ENCODE results near the gene KLF17.

DNA sequence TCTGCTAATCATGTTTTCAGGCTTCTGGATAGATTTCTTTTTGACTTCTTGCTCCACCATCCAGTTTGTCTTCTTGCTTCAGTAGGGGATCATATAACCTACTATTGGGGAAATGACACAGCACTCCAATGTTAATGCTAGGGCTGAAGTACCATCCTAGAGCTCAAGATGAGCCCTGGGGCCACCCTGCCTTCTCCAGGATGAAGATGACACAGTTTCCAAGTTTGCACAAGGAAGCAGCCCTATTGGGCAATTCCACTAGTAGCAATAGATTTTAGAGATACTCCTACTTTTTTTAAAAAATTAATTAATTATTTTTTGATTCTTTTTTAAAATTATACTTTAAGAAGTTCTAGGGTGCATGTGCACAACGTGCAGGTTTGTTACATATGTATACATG lies 34.1 kb downstream of the KLF17 start:
- no peak for TF ChIP-seq POLR2A (IDR thresholded peaks at IDR 0.05)
- TF ChIP-seq, protein P1, sequence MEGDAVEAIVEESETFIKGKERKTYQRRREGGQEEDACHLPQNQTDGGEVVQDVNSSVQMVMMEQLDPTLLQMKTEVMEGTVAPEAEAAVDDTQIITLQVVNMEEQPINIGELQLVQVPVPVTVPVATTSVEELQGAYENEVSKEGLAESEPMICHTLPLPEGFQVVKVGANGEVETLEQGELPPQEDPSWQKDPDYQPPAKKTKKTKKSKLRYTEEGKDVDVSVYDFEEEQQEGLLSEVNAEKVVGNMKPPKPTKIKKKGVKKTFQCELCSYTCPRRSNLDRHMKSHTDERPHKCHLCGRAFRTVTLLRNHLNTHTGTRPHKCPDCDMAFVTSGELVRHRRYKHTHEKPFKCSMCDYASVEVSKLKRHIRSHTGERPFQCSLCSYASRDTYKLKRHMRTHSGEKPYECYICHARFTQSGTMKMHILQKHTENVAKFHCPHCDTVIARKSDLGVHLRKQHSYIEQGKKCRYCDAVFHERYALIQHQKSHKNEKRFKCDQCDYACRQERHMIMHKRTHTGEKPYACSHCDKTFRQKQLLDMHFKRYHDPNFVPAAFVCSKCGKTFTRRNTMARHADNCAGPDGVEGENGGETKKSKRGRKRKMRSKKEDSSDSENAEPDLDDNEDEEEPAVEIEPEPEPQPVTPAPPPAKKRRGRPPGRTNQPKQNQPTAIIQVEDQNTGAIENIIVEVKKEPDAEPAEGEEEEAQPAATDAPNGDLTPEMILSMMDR (IDR thresholded peaks at IDR 0.05), result no peak
